GM12873 (cell line): ENCODE measurements around the gene LIME1.

Experiments
- TF ChIP-seq, protein P1 (sequence below): IDR thresholded peaks from 2 replicates; pipeline ENCODE4 v1.5.1; 2012; ENCODE audit warnings: low read depth, mild to moderate bottlenecking, moderate library complexity, low read length, control low read depth; ENCODE audit not compliant: insufficient read depth; ENCODE audit errors: missing control alignments

Gene LIME1

DNA sequence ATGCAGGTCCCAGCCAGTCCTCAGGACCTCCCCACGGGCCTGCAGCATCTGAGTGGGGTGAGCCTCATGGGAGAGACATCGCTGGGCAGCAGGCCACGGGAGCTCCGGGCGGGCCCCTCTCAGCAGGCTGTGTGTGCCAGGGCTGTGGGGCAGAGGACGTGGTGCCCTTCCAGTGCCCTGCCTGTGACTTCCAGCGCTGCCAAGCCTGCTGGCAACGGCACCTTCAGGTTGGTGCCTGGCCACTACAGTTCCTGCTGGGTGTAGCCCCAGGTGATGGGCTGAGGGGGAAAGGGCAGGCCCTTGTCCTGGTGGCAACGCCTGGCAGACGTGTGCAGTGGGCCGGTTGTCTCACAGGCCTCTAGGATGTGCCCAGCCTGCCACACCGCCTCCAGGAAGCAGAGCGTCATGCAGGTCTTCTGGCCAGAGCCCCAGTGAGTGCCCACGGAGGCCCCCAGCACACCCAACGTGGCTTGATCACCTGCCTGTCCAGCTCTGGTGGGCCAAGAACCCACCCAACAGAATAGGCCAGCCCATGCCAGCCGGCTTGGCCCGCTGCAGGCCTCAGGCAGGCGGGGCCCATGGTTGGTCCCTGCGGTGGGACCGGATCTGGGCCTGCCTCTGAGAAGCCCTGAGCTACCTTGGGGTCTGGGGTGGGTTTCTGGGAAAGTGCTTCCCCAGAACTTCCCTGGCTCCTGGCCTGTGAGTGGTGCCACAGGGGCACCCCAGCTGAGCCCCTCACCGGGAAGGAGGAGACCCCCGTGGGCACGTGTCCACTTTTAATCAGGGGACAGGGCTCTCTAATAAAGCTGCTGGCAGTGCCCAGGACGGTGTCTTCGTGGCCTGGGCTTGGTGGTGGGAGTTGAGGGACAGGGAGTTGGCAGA is 40.8 kb upstream of the LIME1 start:
- TF ChIP-seq, protein P1, sequence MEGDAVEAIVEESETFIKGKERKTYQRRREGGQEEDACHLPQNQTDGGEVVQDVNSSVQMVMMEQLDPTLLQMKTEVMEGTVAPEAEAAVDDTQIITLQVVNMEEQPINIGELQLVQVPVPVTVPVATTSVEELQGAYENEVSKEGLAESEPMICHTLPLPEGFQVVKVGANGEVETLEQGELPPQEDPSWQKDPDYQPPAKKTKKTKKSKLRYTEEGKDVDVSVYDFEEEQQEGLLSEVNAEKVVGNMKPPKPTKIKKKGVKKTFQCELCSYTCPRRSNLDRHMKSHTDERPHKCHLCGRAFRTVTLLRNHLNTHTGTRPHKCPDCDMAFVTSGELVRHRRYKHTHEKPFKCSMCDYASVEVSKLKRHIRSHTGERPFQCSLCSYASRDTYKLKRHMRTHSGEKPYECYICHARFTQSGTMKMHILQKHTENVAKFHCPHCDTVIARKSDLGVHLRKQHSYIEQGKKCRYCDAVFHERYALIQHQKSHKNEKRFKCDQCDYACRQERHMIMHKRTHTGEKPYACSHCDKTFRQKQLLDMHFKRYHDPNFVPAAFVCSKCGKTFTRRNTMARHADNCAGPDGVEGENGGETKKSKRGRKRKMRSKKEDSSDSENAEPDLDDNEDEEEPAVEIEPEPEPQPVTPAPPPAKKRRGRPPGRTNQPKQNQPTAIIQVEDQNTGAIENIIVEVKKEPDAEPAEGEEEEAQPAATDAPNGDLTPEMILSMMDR = no peak

DNA sequence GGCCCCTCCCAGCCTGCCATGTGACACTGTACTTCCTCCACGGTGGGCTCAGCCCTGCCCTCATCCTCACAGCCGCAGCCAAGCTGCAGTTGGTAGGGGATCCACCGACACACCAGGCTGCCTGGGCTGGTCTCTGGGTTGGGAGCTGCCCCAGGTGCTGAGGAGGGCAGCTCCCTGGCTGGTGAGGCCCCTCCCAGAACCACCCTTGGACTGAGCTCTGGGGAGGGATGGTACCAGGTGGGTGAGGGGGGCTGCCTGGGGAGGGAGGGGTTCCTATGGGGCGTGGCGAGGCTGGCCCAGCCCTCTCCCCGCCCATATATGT is 40.2 kb upstream of the LIME1 start:
- TF ChIP-seq, protein P1 = no peak

DNA sequence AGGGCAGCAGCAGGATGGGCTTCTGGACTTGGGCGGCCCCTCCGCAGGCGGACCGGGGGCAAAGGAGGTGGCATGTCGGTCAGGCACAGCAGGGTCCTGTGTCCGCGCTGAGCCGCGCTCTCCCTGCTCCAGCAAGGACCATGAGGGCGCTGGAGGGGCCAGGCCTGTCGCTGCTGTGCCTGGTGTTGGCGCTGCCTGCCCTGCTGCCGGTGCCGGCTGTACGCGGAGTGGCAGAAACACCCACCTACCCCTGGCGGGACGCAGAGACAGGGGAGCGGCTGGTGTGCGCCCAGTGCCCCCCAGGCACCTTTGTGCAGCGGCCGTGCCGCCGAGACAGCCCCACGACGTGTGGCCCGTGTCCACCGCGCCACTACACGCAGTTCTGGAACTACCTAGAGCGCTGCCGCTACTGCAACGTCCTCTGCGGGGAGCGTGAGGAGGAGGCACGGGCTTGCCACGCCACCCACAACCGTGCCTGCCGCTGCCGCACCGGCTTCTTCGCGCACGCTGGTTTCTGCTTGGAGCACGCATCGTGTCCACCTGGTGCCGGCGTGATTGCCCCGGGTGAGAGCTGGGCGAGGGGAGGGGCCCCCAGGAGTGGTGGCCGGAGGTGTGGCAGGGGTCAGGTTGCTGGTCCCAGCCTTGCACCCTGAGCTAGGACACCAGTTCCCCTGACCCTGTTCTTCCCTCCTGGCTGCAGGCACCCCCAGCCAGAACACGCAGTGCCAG is 39.7 kb upstream of the LIME1 start, which contains the start of gene TNFRSF6B:
Gene TNFRSF6B (plus strand): TSS at position 25 of the 729 bp plus-strand sequence. CDS start 116 bp downstream, at position 141.
- TF ChIP-seq, protein P1 = no peak

DNA sequence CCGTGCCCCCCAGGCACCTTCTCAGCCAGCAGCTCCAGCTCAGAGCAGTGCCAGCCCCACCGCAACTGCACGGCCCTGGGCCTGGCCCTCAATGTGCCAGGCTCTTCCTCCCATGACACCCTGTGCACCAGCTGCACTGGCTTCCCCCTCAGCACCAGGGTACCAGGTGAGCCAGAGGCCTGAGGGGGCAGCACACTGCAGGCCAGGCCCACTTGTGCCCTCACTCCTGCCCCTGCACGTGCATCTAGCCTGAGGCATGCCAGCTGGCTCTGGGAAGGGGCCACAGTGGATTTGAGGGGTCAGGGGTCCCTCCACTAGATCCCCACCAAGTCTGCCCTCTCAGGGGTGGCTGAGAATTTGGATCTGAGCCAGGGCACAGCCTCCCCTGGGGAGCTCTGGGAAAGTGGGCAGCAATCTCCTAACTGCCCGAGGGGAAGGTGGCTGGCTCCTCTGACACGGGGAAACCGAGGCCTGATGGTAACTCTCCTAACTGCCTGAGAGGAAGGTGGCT is 39.1 kb upstream of the LIME1 start:
- TF ChIP-seq, protein P1 = no peak

DNA sequence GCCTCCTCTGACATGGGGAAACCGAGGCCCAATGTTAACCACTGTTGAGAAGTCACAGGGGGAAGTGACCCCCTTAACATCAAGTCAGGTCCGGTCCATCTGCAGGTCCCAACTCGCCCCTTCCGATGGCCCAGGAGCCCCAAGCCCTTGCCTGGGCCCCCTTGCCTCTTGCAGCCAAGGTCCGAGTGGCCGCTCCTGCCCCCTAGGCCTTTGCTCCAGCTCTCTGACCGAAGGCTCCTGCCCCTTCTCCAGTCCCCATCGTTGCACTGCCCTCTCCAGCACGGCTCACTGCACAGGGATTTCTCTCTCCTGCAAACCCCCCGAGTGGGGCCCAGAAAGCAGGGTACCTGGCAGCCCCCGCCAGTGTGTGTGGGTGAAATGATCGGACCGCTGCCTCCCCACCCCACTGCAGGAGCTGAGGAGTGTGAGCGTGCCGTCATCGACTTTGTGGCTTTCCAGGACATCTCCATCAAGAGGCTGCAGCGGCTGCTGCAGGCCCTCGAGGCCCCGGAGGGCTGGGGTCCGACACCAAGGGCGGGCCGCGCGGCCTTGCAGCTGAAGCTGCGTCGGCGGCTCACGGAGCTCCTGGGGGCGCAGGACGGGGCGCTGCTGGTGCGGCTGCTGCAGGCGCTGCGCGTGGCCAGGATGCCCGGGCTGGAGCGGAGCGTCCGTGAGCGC is 38.5 kb upstream of the LIME1 start:
- TF ChIP-seq, protein P1 = no peak

DNA sequence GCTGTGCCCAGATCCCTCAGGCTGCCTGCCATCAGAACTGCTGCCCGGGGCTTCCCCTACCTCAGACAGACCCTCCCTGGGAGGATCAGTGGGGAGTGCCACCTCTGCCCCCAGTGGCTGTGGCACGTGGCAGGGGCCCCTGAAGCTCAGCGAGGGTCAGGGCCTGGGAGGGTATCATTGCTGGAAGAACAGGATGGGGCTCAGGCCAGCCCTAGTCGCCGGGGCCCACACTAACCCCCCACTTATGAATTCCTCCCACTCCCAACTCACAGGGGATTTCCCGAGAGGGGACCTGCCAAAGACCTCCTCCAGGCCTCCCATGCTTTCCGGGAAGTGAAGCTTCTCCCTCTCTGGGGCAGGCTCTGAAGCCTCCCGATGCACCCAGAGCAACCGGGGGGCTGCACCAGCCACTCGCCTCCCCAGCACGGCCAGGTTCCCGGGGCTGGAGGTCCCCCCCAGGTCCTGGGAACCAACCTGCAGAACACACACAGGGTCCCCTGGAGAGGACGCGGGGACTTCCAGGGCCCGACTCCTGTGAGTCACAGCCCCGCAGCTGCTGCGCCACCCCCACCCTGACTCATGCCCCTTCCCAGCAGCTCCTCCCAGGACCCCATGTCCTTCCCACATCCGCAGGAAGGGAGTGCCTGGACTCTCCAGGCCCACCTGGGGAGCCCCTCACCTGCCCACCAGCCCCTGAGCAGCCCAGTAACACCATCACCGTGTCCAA is 37.6 kb upstream of the LIME1 start:
- TF ChIP-seq, protein P1 = no peak
